Osteocyte (in vitro differentiated cells): Measurements from ENCODE around the gene CYP2U1. TPM values are rescaled to one million over a fixed set of nuclear protein-coding genes. Genes with fewer than 3 reads are reported as not detected.

Experiments
- DNase-seq: peaks from one replicate; pipeline ENCODE4 v3.0.0; 2021; ENCODE audit warnings: mixed read lengths; ENCODE audit not compliant: unreplicated experiment; ENCODE audit errors: extremely low spot score
- H3K27ac Mint-ChIP-seq: one replicate; pipeline ENCODE4 v1.8.0; 2021; ENCODE audit warnings: mild to moderate bottlenecking, mixed read lengths; ENCODE audit not compliant: unreplicated experiment
- H3K27me3 Mint-ChIP-seq: one replicate; pipeline ENCODE4 v1.8.0; 2021; ENCODE audit warnings: mixed read lengths; ENCODE audit not compliant: unreplicated experiment
- H3K36me3 Mint-ChIP-seq: one replicate; pipeline ENCODE4 v1.8.0; 2021; ENCODE audit warnings: mixed read lengths; ENCODE audit not compliant: unreplicated experiment
- H3K4me1 Mint-ChIP-seq: one replicate; pipeline ENCODE4 v1.8.0; 2021; ENCODE audit warnings: mixed read lengths; ENCODE audit not compliant: unreplicated experiment
- H3K4me3 Mint-ChIP-seq: one replicate; pipeline ENCODE4 v1.8.0; 2021; ENCODE audit warnings: mild to moderate bottlenecking, moderate library complexity, mixed read lengths; ENCODE audit not compliant: unreplicated experiment
- H3K9me3 Mint-ChIP-seq: one replicate; pipeline ENCODE4 v1.8.0; 2021; ENCODE audit warnings: mixed read lengths; ENCODE audit not compliant: unreplicated experiment
- total RNA-seq: library from RNA; stranded (reverse); gene quantifications from 2 replicates; pipeline ENCODE4 v1.2.1, GENCODE V29; 2021
- TF ChIP-seq, protein P1 (sequence below): fragments of 200-600 bp; sonication (generic); IDR thresholded peaks from 2 replicates; pipeline ENCODE4 v1.5.0; 2021; ENCODE audit warnings: antibody characterized with exemption, mild to moderate bottlenecking, moderate library complexity

CYP2U1 gene
- total RNA-seq, 1 donor from 2014 or later: 12.5 TPM

DNA sequence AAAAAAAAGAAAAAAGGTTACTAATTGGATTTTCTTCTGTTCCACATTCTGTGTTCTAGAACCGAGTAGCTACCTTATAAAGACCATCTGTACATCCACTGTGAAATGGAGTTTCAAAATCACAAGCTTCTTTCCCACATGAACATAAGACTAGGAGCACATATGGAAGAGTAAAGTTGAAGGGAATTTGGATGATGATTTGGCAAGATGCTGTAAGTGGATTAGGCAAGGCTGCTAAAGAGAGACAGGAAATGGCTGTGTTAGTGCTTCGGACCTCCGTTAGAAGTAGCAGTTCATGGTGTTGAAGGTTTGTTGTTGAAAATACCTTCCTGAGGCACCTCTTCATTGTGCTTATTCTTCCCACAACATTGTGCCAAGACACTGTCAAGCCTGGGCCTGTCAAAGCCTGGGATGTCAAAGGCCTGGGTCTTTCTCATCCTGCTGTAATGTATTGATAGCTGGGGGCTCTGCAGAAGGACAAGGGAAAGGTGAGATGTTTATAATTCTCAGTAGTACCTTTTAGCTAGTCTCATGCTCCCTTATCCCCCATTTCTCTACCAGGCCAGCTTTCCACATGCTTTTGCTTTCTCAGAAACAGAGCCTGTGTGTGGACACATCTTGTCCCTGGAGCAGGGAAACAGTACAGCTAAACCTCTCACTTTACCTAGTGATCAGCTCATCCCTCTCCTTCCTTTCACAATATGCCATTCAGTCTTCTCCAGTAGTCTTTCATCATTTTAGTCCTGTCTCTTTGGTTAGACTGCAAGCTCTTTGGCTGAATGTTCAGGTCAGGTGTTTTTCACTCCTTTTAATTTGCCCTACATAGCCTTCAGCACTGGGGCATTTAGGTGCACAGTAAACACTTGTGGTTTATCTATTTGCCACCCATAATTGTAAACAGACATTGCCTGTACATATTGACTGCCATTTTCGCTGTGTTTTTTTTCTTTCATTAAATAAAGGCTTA is 37.9 kb upstream of the CYP2U1 start:
- H3K4me1 Mint-ChIP-seq: peaks cover 27% of the 10 kb centered on the region
- H3K4me3 Mint-ChIP-seq: no peak overlapping the region
- H3K27me3 Mint-ChIP-seq: no peaks in the 10 kb centered on the region
- no peak overlapping the region for H3K27ac Mint-ChIP-seq
- peaks cover 1% of the 10 kb centered on the region for H3K36me3 Mint-ChIP-seq
- no peak for DNase-seq
- TF ChIP-seq, protein P1, sequence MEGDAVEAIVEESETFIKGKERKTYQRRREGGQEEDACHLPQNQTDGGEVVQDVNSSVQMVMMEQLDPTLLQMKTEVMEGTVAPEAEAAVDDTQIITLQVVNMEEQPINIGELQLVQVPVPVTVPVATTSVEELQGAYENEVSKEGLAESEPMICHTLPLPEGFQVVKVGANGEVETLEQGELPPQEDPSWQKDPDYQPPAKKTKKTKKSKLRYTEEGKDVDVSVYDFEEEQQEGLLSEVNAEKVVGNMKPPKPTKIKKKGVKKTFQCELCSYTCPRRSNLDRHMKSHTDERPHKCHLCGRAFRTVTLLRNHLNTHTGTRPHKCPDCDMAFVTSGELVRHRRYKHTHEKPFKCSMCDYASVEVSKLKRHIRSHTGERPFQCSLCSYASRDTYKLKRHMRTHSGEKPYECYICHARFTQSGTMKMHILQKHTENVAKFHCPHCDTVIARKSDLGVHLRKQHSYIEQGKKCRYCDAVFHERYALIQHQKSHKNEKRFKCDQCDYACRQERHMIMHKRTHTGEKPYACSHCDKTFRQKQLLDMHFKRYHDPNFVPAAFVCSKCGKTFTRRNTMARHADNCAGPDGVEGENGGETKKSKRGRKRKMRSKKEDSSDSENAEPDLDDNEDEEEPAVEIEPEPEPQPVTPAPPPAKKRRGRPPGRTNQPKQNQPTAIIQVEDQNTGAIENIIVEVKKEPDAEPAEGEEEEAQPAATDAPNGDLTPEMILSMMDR: no peak
- H3K9me3 Mint-ChIP-seq: peaks cover 3% of the 10 kb centered on the region

DNA sequence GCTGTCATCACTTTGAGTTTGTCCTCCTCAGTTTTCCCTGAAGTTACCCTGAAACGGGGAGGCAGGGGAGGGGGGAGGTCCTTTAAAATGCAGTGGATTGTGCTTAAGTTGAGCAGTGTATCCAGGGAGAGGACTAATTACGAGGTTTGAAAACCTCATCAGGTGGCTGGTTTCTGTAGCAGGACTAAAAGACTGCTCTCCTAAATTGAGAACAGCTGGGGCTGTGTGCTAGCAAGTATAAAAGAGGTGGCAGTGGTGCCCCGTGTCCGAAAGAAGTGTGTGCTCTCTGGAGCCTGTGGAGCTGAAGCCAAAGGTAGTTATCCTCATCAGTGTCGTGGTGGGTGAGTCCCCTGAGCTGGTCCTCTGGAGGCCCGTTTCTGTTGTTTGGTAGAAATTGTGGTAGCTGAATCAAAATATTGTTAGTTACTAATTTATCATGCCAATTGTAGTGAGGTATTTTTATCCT is 37.2 kb upstream of the CYP2U1 start:
- TF ChIP-seq, protein P1: no peak
- Mint-ChIP-seq H3K36me3 (peaks cover 1% of the 10 kb centered on the region), H3K4me3 (no peak overlapping the region), H3K27ac (no peak overlapping the region), H3K9me3 (peaks cover 3% of the 10 kb centered on the region), H3K27me3 (no peaks in the 10 kb centered on the region), H3K4me1 (peaks cover 27% of the 10 kb centered on the region)
- no peak for DNase-seq

DNA sequence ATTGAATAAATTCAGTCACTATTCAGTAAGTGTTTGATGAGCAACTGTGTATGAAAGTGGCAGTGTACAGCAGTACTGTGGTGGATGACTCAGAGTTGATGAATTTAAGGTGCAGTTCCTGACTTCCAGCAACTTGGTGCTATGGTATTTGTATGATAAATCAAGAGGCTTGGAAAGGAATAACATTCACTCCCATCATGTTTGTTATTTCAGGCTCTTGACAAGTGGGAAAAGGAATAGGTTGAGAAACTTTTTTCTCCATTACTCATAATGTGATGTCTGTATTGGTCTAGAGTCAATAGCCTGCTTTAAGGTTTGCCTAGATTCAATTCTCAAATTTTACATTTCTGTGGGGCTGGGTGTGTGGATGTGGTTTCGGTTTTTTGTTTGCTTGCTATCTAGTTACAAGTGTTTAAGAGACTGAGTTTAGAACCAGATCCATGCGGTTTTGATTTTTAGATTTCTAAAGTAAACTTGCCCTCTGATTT is 35.1 kb upstream of the CYP2U1 start:
- H3K36me3 Mint-ChIP-seq: no peaks in the 10 kb centered on the region
- no peak for DNase-seq
- TF ChIP-seq, protein P1: no peak
- no peaks in the 10 kb centered on the region for H3K27me3 Mint-ChIP-seq
- H3K4me3 Mint-ChIP-seq: peak overlapping the region; percentile 36
- H3K27ac Mint-ChIP-seq: peak overlapping the region; percentile 83
- H3K4me1 Mint-ChIP-seq: peaks cover 27% of the 10 kb centered on the region
- H3K9me3 Mint-ChIP-seq: no peaks in the 10 kb centered on the region

DNA sequence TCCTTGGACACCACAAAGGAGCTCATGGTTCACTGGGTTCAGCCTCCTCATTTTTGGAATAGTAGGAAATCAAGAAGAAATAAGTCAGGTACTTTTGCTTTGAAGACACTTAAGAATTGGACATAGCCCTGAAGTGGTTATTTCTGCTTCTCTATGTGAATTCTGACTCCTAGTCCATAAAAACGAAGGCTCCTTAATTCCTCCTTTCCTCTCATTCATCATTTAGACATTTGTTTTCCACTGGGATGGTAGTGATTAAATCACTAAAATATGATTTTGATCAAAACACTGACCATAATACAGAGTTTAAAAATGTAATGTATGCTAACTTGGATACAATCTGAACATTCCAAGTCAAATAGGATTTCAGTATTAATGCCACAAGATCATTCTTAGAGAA is 34.7 kb upstream of the CYP2U1 start:
- no peak for DNase-seq
- H3K27ac Mint-ChIP-seq: peak overlapping the region; percentile 83
- peaks cover 2% of the 10 kb centered on the region for H3K36me3 Mint-ChIP-seq
- peaks cover 27% of the 10 kb centered on the region for H3K4me1 Mint-ChIP-seq
- peak overlapping the region; percentile 36 for H3K4me3 Mint-ChIP-seq
- TF ChIP-seq, protein P1: no peak
- no peaks in the 10 kb centered on the region for H3K27me3 Mint-ChIP-seq
- H3K9me3 Mint-ChIP-seq: no peaks in the 10 kb centered on the region

- Mint-ChIP-seq H3K9me3 (no peaks in the 10 kb centered on the region), H3K4me1 (peaks cover 27% of the 10 kb centered on the region), H3K27ac (no peak overlapping the region), H3K27me3 (no peaks in the 10 kb centered on the region), H3K4me3 (no peak overlapping the region), H3K36me3 (peaks cover 2% of the 10 kb centered on the region)
- TF ChIP-seq, protein P1: no peak
- no peak for DNase-seq
These were observed 33.5 kb upstream of the CYP2U1 start for GRCh38 chr4:107897823-107898222.
